ENCODE results near the gene TXNRD3. TPM values are rescaled to one million over a fixed set of nuclear protein-coding genes. Genes with fewer than 3 reads are reported as not detected.
"Not testable (repeated sequence)": the region's sequence is repeated elsewhere in the genome, so short reads cannot be mapped to it uniquely, and the experiment has no call there.

The TXNRD3 gene
- total RNA-seq, 2 donors from 2014 or later, result 2.3 to 3.2 TPM

GRCh38 chr3:126663257-126663656 lies 8.3 kb upstream of the TXNRD3 start:
- Mint-ChIP-seq H3K9me3 (no peaks in the 10 kb centered on the region), H3K27ac (no peak overlapping the region), H3K36me3 (no peaks in the 10 kb centered on the region)
- no peak for DNase-seq (ENCODE audit: low spot score in 2 of 2)
- no peak for ATAC-seq

DNA sequence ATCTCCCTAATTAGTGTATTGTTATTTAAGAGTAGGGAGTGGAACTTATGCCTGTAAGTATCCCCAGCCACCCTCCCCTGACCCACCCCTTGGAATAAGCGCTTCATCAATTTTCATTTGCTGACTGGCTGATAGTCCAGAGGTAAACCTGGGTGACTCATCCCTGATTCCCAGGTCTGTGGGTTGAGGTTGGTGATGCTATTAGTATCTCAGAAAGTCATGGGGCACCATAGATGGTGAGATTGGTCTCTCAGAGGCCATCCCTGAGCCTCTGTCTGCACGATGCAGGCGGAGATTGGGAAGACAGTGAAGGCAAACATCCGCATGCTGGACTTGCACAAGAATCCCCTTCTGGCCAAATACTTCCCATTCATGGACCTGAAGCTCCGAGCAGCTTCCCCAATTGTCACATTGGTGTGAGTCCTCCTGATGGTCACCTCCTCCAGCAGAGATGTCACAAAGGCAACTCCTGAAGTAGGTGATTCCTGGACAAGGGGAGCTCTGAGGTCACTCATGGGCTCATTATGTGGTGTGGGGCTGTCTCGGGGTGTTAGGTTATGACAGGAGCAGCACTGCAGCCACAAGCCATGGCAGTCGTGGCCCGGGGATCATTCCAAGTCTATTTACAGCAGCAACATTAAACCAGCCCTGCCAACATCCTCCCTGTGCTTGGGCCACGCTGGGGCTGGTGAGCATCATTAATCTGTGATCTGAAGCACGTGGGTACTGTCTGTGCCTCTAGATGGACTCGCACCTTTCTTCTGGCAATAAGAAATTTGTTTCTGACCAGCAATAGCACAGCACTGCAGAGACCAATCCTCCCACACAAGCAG lies 6.8 kb upstream of the TXNRD3 start:
- ATAC-seq (peak in 1 of 2 donors; percentile 66), DNase-seq (ENCODE audit: low spot score in 2 of 2) (no peak)
- Mint-ChIP-seq H3K36me3 (no peaks in the 10 kb centered on the region), H3K27ac (no peak overlapping the region), H3K9me3 (no peaks in the 10 kb centered on the region)

DNA sequence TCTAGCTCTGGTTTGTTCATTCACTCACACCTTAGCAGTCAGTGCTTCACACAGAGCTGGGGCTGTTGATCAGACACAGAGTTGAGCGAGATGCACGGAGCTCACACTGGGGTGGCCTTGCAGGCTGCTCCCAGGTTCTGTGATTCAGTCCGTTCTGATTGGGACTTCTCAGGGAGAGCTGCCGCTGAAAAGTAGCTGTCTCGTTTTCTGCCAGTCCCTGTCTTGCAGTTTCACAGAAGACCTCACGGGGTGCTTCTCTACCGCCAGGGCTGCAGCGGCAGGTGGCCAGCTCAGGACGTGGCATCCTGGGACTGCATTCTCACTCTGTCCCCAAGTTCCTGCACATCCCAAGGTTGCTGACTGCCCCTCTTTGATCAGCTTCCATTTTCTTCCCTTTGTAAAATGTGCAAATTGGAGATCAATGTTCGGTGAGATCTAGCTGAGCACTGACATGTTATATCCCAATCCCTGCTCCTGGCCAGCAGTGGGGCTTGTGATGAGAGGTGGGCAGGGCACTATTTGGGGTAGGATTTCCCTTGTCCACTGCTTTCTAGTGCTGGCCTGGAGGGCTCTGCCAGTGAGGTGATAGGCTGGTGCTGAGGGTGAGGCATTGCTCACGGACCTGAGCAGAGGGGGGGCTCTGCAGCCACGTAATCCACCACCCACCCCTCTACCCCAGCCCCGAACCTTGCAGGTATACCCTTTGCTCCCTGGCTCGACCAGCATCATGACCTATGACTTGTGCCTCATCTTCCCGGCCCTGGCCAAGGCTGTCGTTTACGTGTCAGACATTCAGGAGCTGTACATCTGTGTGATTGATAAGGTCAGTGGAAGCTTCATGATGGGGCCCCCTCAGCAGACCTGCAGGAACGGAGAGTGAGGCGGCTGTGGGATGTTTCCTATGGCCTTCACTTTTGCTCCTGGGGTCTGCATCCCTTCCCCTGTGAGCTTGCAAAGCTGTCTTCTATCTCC lies 5.3 kb upstream of the TXNRD3 start:
- DNase-seq (ENCODE audit: low spot score in 2 of 2) (no peak), ATAC-seq (no peak)
- Mint-ChIP-seq H3K27ac (no peak overlapping the region), H3K9me3 (no peaks in the 10 kb centered on the region), H3K36me3 (no peaks in the 10 kb centered on the region)

DNA sequence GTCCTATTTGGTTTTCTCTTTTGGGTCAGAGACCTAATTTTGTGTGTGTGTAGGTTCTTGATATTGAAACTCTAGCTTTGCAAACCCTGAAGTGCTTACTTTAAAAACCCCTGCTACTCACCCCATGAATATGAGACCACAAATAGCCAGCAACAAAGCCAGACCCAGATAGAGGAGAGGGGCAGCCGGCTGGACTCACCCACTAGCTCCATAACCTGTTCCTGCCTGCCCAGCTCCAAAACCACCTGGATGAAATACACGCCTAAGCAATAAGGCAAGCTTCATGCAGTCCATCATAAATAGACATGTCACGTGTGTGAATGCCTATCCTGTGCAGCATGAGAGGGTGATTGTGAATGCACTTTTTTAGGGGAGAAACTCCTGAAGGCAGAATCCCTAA lies 3.7 kb upstream of the TXNRD3 start:
- H3K36me3 Mint-ChIP-seq, result no peaks in the 10 kb centered on the region
- H3K27ac Mint-ChIP-seq, result no peak overlapping the region
- H3K9me3 Mint-ChIP-seq, result no peaks in the 10 kb centered on the region
- DNase-seq (ENCODE audit: low spot score in 2 of 2) (no peak), ATAC-seq (no peak)

GRCh38 chr3:126657901-126658300 lies 3.0 kb upstream of the TXNRD3 start:
- Mint-ChIP-seq H3K27ac (no peak overlapping the region), H3K9me3 (no peaks in the 10 kb centered on the region), H3K36me3 (no peaks in the 10 kb centered on the region)
- ATAC-seq (no peak), DNase-seq (ENCODE audit: low spot score in 2 of 2) (no peak)

DNA sequence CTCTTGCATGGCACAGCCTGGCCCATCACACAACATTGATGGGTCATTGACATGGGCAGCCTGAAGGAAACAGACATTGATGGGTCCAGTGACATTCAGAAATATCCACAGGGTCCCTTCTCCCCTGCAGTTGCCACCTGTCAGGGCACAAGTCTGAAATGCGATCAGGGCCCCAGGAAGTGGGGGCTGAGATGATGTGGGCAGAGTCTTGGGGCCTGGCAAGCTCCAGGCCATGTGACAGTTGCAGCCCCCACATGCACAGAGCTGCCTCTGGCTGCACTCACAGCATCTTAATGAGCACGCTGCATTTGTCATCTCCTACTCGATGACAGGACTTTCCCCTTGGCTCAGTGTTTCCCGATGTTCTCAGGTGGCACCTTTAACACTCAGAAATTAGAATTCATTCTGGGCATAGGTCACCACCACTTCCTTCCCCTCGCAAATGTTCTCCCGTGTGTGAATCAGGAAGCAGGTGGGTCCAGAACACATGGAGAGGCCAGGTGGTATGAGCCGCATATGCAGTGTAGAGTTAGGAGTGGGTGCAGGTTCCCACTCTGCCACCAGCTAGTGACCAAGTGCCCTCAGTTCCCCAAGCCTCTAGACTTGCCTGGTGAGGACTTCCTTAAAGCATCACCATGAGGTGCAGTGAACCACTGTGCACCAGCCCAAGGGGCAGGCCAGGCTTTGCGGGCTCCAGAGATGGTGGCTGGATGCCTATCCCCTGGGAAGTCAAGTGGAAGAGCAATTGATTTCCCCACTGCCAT lies 1.6 kb upstream of the TXNRD3 start:
- ATAC-seq (no peak), DNase-seq (ENCODE audit: low spot score in 2 of 2) (no peak)
- Mint-ChIP-seq H3K36me3 (no peaks in the 10 kb centered on the region), H3K27ac (no peak overlapping the region), H3K9me3 (no peaks in the 10 kb centered on the region)

DNA sequence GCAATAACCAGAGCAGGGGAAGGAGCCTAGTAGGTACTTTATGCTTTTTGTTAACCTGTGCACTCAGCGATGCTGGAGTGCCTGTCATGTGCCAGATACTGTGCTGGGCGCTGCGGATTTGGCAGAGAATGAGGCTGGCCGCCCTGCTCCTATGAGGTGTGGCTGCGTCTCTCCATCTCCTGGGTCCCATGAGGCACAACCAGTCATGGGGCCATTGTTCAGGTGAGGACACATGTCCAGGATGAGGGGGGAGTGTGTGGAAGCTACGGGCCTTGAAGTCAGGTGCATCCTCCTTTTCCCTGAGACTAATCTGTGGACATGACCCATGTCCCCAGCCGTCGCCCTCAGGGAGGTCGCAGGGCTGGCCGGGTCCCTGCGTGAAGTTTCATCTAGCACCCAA lies 963 bp upstream of the TXNRD3 start:
- no peak overlapping the region for H3K27ac Mint-ChIP-seq
- DNase-seq (ENCODE audit: low spot score in 2 of 2), result no peak

DNA sequence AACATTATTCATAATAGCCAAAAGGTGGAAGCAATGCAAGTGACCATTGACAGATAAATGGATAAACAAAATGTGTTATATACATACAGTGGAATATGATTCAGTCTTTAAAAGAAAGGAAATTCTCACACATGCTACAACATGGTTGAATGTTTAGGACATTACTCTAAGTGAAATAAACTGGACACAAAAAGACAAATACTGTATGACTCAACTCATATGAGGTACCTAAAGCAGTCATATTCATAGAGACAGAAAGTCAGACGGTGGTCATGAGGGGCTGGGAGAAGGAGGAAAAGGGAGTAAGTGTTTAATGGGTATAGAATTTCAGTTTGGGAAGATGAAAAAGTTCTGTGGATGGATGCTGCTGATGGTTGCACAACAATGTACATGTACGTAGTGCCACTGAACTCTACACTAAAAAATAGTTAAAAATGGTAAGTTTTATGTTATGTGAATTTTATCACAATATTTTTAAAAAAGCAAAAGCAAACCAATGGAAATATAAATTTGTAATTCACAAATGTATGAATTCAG lies 5.3 kb downstream of the TXNRD3 start:
- peaks cover 0 to 5% of the 10 kb centered on the region in 2 donors for H3K9me3 Mint-ChIP-seq
- ATAC-seq (no peak), DNase-seq (ENCODE audit: low spot score in 2 of 2) (no peak)
- H3K36me3 Mint-ChIP-seq, result no peaks in the 10 kb centered on the region
- H3K27ac Mint-ChIP-seq, result no peak overlapping the region

More for the DNA sequence above, 963 bp upstream of the TXNRD3 start:
- peaks cover 0 to under 1% of the 10 kb centered on the region in 2 donors for H3K9me3 Mint-ChIP-seq
- ATAC-seq, result no peak
- H3K36me3 Mint-ChIP-seq, result no peaks in the 10 kb centered on the region

DNA sequence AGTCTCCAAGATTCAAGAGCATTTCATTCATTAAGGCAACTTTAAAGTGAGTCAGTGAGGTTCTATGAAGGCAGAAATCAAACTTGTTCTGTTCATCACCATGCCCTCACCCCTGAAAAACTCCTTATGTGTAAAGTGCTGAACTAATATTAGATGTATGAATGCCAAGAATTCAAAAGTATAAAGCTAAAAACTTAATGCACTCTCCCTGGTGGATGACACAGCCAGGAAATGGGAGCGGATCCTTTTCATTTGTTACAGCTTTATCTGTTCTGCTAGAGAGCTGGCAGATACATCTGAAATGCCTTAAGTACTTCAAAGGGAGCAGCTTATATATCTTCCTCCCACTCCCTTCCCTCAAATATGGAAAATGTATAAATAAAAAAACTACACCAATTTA lies 8.2 kb downstream of the TXNRD3 start:
- DNase-seq (ENCODE audit: low spot score in 2 of 2) (no peak), ATAC-seq (no peak)
- Mint-ChIP-seq H3K27ac (no peak overlapping the region), H3K9me3 (peaks cover 0 to 5% of the 10 kb centered on the region in 2 donors), H3K36me3 (no peaks in the 10 kb centered on the region)

GRCh38 chr3:126644615-126645014 lies 10.3 kb downstream of the TXNRD3 start:
- no peak for DNase-seq (ENCODE audit: low spot score in 2 of 2)
- H3K36me3 Mint-ChIP-seq, result peaks cover 0 to 12% of the 10 kb centered on the region in 2 donors
- ATAC-seq, result no peak

DNA sequence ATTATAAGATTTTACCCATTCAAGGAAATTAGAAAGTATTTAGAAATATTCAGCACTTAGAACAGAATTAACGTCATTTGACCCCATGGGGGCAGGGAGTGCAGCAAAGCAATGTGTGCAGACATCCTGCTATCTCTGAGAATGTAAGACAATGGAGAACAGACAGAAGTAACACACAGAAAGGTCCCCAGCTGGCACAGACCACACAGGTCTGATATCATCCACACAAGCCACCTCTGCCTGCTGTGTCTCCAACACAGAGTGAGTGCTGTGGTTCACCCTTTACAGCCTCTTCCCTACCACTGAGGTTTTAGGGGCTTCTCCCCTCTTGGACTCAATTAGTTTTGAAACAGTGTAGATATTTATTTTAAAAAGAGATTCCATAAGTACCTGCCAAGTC lies 16.1 kb downstream of the TXNRD3 start:
- ATAC-seq, result no peak

More at GRCh38 chr3:126644615-126645014, 10.3 kb downstream of the TXNRD3 start:
- H3K27ac Mint-ChIP-seq, result no peak overlapping the region
- no peaks in the 10 kb centered on the region for H3K9me3 Mint-ChIP-seq

GRCh38 chr3:126636436-126636835 lies 18.5 kb downstream of the TXNRD3 start:
- ATAC-seq (no peak), DNase-seq (ENCODE audit: low spot score in 2 of 2) (no peak)
- no peak overlapping the region for H3K27ac Mint-ChIP-seq
- peaks cover 0 to 12% of the 10 kb centered on the region in 2 donors for H3K36me3 Mint-ChIP-seq
- H3K9me3 Mint-ChIP-seq, result no peaks in the 10 kb centered on the region

More for the DNA sequence above, 16.1 kb downstream of the TXNRD3 start:
- no peak for DNase-seq (ENCODE audit: low spot score in 2 of 2)
- H3K27ac Mint-ChIP-seq, result no peak overlapping the region
- no peaks in the 10 kb centered on the region for H3K9me3 Mint-ChIP-seq
- peaks cover 0 to 12% of the 10 kb centered on the region in 2 donors for H3K36me3 Mint-ChIP-seq

- Mint-ChIP-seq H3K9me3 (no peaks in the 10 kb centered on the region), H3K27ac (no peak overlapping the region), H3K36me3 (no peaks in the 10 kb centered on the region)
- no peak for DNase-seq (ENCODE audit: low spot score in 2 of 2)
- no peak for ATAC-seq
Measured at GRCh38 chr3:126634803-126635202, 20.1 kb downstream of the TXNRD3 start.

DNA sequence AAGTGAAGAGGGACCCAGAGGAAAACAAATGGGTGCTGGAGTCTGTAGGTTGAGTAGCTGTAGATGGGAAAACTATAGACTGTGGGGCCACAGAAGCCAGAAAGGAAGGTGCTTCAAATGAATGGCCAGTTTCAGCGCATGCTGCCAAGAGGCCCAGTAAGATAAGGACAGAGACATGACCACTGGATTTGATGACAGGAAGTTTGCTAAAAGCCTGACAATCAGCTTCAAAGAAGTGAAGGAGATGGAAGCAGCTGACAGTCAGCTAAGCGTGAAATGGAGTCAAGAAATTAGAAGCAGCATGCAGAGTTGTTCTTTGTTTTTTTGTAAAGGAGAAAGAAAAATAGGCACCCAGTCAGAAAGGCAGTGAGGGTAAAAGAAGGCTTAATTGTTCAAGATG lies 24.9 kb downstream of the TXNRD3 start:
- ATAC-seq (no peak), DNase-seq (ENCODE audit: low spot score in 2 of 2) (no peak)
- Mint-ChIP-seq H3K27ac (no peak overlapping the region), H3K9me3 (no peaks in the 10 kb centered on the region), H3K36me3 (no peaks in the 10 kb centered on the region)

DNA sequence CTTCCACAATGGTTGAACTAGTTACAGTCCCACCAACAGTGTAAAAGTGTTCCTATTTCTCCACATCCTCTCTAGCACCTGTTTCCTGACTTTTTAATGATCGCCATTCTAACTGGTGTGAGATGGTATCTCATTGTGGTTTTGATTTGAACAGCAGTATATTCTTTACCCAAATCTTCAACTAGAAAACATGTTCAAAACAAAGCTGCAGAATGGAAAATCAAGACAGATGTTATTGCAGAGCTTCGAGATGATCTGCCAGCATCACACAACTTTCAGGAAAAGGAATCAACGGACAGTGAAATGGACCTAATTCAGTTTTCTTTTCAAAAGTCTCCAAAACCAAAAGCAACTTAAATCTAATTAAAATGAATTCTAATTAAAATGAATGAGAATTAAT lies 29.2 kb downstream of the TXNRD3 start:
- DNase-seq (ENCODE audit: low spot score in 2 of 2); H3K27ac Mint-ChIP-seq; ATAC-seq; H3K36me3 Mint-ChIP-seq; H3K9me3 Mint-ChIP-seq: not testable (repeated sequence)

DNA sequence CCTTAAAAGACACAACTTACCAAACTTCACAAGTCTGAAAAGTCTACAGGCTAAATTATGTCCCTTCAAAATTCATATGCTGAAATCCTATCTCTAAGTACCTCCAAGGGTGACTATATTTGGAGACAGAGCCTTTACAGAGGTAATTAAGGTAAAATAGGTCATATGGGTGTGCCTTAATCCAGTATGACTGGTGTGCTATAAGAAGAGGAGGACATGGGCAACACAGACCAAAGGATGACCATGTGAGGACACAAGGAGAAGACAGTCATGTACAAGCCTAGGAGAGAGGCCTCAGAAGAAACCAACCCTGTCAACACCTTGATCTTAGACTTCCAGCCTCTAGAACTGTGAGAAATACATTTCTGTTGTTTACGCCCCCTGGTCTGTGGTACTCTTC lies 32.2 kb downstream of the TXNRD3 start:
- H3K27ac Mint-ChIP-seq, result no peak overlapping the region
- no peaks in the 10 kb centered on the region for H3K36me3 Mint-ChIP-seq
- no peaks in the 10 kb centered on the region for H3K9me3 Mint-ChIP-seq
- no peak for ATAC-seq
- DNase-seq (ENCODE audit: low spot score in 2 of 2), result no peak

All from activated naive CD4-positive, alpha-beta T cell treated with anti-CD3 and anti-CD28 coated beads, Interleukin-2, amount 50 U/mL, for 72 hours (primary cell).